GM19099 (cell line): ENCODE data around the gene CCDC85C.

ENCODE experiments used
- POLR2A ChIP-seq: IDR thresholded peaks from 3 replicates; pipeline ENCODE4 v1.6.1; 2011; ENCODE audit warnings: low read depth; ENCODE audit not compliant: insufficient read length; ENCODE audit errors: extremely low read depth

CCDC85C gene

GRCh38 chr14:99512571-99513182 lies 91.3 kb downstream of the CCDC85C start:
- no peak for TF ChIP-seq POLR2A

- TF ChIP-seq POLR2A, result no peak
Observed at GRCh38 chr14:99512110-99512449, 91.9 kb downstream of the CCDC85C start.

GRCh38 chr14:99511421-99512109 lies 92.4 kb downstream of the CCDC85C start:
- TF ChIP-seq POLR2A, result no peak

GRCh38 chr14:99510556-99511139 lies 93.4 kb downstream of the CCDC85C start:
- TF ChIP-seq POLR2A, result no peak

GRCh38 chr14:99509871-99510555 lies 94.0 kb downstream of the CCDC85C start:
- TF ChIP-seq POLR2A, result no peak

GRCh38 chr14:99508896-99509629 lies 94.9 kb downstream of the CCDC85C start:
- TF ChIP-seq POLR2A, result no peak

- no peak for TF ChIP-seq POLR2A
Observed at GRCh38 chr14:99507860-99508640, 96.0 kb downstream of the CCDC85C start.

GRCh38 chr14:99506276-99506675 lies 97.7 kb downstream of the CCDC85C start:
- TF ChIP-seq POLR2A, result no peak

- no peak for TF ChIP-seq POLR2A
Observed at GRCh38 chr14:99505089-99505488, 98.9 kb downstream of the CCDC85C start.

- no peak for TF ChIP-seq POLR2A
Observed at GRCh38 chr14:99503848-99504453, 100.1 kb downstream of the CCDC85C start.

- no peak for TF ChIP-seq POLR2A
Observed at GRCh38 chr14:99502989-99503421, 101.0 kb downstream of the CCDC85C start.

GRCh38 chr14:99497894-99498293 lies 106.1 kb downstream of the CCDC85C start:
- TF ChIP-seq POLR2A, result no peak

- TF ChIP-seq POLR2A, result no peak
Observed at GRCh38 chr14:99497341-99497740, 106.7 kb downstream of the CCDC85C start.

- no peak for TF ChIP-seq POLR2A
Observed at GRCh38 chr14:99484106-99484505, 119.9 kb downstream of the CCDC85C start.
